ENCODE results near the gene NSG1. TPM values are rescaled to one million over a fixed set of nuclear protein-coding genes. Genes with fewer than 3 reads are reported as not detected.

The NSG1 gene
- total and polyA plus RNA-seq, 9 of the 15 experiments (the other 6 are each of a cell fraction or from before 2014, with no cell fraction given) = not detected

DNA sequence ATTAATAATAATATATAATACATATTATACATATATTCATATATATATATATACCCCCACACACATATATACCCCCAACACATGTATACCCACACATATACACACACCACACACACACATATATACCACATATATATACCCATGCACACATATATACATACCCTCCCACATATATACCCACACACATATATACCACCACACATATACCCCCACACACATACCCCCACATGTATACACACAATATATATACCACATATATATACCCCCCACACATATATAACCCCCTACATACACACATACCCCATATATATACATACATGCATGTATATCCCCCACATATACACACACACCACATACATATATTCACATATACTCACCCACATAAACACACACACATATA lies 52.0 kb downstream of the NSG1 start:
- no TSS peak for BruUV-seq (replicated peaks)
- ATAC-seq (no peak), FAIRE-seq (no peak), DNase-seq (ENCODE audit: extremely low read depth in 1 of 4, low spot score in 3 of 4) (no peak)
- Histone ChIP-seq H2AFZ (ENCODE audit: low read depth, low read length) (no peak overlapping the region), H3K36me3 (ENCODE audit: control insufficient read depth, insufficient read depth, low read length) (peaks cover 14% of the 10 kb centered on the region; the same call in 1 of the 3 replicates), H3K79me2 (ENCODE audit: control insufficient read depth, insufficient read depth, low read length) (no peaks in the 10 kb centered on the region), H3K9me3 (replicated peaks; ENCODE audit: control insufficient read depth, insufficient read depth, low read depth, low read length) (no peaks in the 10 kb centered on the region), H3K4me3 (no peak overlapping the region), H3K4me2 (ENCODE audit: insufficient read depth, low read length) (no peak overlapping the region), H3K9me1 (ENCODE audit: control insufficient read depth, insufficient read depth, low read length) (no peaks in the 10 kb centered on the region), H3K27me3 (ENCODE audit: control insufficient read depth in 2 of 2, insufficient read depth in 2 of 2, low read length in 2 of 2) (no peaks in the 10 kb centered on the region), H4K20me1 (replicated peaks; ENCODE audit: control insufficient read depth, insufficient read depth, low read length) (no peaks in the 10 kb centered on the region), H3K4me1 (replicated peaks in 1 of 2; ENCODE audit: control insufficient read depth in 2 of 2, insufficient read depth in 2 of 2, low read length in 2 of 2) (peaks cover 0 to 5% of the 10 kb centered on the region in 2 experiments; a peak in 4 of 5 replicates), H3K27ac (ENCODE audit: extremely low read depth, low read depth, low read length) (no peak overlapping the region), H3K9ac (ENCODE audit: insufficient read depth in 1 of 2, low read depth in 2 of 2, low read length in 2 of 2) (no peak overlapping the region)
- POLR2A ChIA-PET = no interaction called here
- in situ Hi-C loops (cut with MboI) = no loop called here
- intact Hi-C loops (cut with micrococcal nuclease) = loop anchor here (10.0 kb wide), 1 partner anchor 184 kb away; no protein-coding TSS in a partner anchor
- CTCF ChIA-PET (ENCODE audit: low intra/inter-chr PET ratio) = no interaction called here
- TF ChIP-seq CBFA2T3 (IDR thresholded peaks at IDR 0.05) (no peak), ELF4 (CRISPR knock-in tag; IDR thresholded peaks at IDR 0.05) (no peak), ZSCAN29 (IDR thresholded peaks at IDR 0.05) (no peak), ZNF436 (CRISPR knock-in tag; IDR thresholded peaks at IDR 0.05) (no peak), U2AF2 (optimal IDR thresholded peaks at IDR 0.05; ENCODE audit: low read depth, low read length) (no peak), ZFX (CRISPR knock-in tag; IDR thresholded peaks at IDR 0.05) (no peak), SMARCB1 (IDR thresholded peaks at IDR 0.05; ENCODE audit: insufficient read length, low read depth) (no peak), NCOA4 (IDR thresholded peaks at IDR 0.05; ENCODE audit: partially characterized antibody) (no peak), ZNF282 (CRISPR knock-in tag; IDR thresholded peaks at IDR 0.05) (no peak), FOXM1 (IDR thresholded peaks at IDR 0.05; ENCODE audit: low read depth) (no peak), FOXM1 (CRISPR knock-in tag; IDR thresholded peaks at IDR 0.05; ENCODE audit: low read depth) (no peak), PATZ1 (CRISPR knock-in tag; IDR thresholded peaks at IDR 0.05; ENCODE audit: borderline replicate concordance) (no peak), MTF1 (CRISPR knock-in tag; IDR thresholded peaks at IDR 0.05; ENCODE audit: borderline replicate concordance) (no peak)
- TF ChIP-seq, protein P1, sequence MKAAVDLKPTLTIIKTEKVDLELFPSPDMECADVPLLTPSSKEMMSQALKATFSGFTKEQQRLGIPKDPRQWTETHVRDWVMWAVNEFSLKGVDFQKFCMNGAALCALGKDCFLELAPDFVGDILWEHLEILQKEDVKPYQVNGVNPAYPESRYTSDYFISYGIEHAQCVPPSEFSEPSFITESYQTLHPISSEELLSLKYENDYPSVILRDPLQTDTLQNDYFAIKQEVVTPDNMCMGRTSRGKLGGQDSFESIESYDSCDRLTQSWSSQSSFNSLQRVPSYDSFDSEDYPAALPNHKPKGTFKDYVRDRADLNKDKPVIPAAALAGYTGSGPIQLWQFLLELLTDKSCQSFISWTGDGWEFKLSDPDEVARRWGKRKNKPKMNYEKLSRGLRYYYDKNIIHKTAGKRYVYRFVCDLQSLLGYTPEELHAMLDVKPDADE (conservative IDR thresholded peaks at IDR 0.05; ENCODE audit: control insufficient read depth, low read depth, low read length) = no peak
- TF ChIP-seq, protein P2, sequence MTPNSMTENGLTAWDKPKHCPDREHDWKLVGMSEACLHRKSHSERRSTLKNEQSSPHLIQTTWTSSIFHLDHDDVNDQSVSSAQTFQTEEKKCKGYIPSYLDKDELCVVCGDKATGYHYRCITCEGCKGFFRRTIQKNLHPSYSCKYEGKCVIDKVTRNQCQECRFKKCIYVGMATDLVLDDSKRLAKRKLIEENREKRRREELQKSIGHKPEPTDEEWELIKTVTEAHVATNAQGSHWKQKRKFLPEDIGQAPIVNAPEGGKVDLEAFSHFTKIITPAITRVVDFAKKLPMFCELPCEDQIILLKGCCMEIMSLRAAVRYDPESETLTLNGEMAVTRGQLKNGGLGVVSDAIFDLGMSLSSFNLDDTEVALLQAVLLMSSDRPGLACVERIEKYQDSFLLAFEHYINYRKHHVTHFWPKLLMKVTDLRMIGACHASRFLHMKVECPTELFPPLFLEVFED (CRISPR knock-in tag; conservative IDR thresholded peaks at IDR 0.05) = no peak
- TF ChIP-seq, protein P3, sequence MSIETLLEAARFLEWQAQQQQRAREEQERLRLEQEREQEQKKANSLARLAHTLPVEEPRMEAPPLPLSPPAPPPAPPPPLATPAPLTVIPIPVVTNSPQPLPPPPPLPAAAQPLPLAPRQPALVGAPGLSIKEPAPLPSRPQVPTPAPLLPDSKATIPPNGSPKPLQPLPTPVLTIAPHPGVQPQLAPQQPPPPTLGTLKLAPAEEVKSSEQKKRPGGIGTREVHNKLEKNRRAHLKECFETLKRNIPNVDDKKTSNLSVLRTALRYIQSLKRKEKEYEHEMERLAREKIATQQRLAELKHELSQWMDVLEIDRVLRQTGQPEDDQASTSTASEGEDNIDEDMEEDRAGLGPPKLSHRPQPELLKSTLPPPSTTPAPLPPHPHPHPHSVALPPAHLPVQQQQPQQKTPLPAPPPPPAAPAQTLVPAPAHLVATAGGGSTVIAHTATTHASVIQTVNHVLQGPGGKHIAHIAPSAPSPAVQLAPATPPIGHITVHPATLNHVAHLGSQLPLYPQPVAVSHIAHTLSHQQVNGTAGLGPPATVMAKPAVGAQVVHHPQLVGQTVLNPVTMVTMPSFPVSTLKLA (conservative IDR thresholded peaks at IDR 0.05) = no peak
